SK-N-SH (cell line): ENCODE data around the gene SLC25A41. TPM values are rescaled to one million over a fixed set of nuclear protein-coding genes. Genes with fewer than 3 reads are reported as not detected.

Source experiments
- CTCF ChIA-PET: fragments of 300-600, 350-600 bp; formaldehyde crosslinking; extraction: SDS; loops from one replicate; lab custom pipeline; 2021; lab: Yijun Ruan, JAX
- POLR2A ChIA-PET: fragments of 350-600 bp; sonication (Branson Sonifier 250); formaldehyde crosslinking; extraction: SDS; loops from one replicate; lab custom pipeline; 2020; ENCODE audit warnings: antibody characterized with exemption, inconsistent platforms; lab: Yijun Ruan, JAX
- DNase-seq: peaks from one replicate; pipeline ENCODE4 v3.0.0; 2012
- H2AFZ ChIP-seq: fragments of 200-600 bp; sonication (generic); 2 replicates; pipeline ENCODE4 v1.8.1; 2016; ENCODE audit warnings: antibody characterized with exemption, mild to moderate bottlenecking, low read depth
- H3F3A ChIP-seq: fragments of 200-600 bp; sonication (generic); replicated peaks from 2 replicates; pipeline ENCODE3; 2016; ENCODE audit warnings: antibody characterized with exemption, mild to moderate bottlenecking; ENCODE audit not compliant: insufficient read depth
- H3K27ac ChIP-seq, 2 experiments: fragments of 200-500 bp in 1 of 2; fragments of 200-600 bp in 1 of 2; sonication (Bioruptor generic) in 1 of 2; sonication (generic), shearing (Covaris generic) in 1 of 2; 2 replicates each; pipeline versions ENCODE4 v1.5.1 to v1.6.1; 2014 to 2016; ENCODE audit warnings: low read depth in 2 of 2, inconsistent platforms in 1 of 2, low read length in 1 of 2, mild to moderate bottlenecking in 1 of 2, mixed read lengths in 1 of 2
- H3K27me3 ChIP-seq: fragments of 200-600 bp; sonication (generic), shearing (Covaris generic); 2 replicates; pipeline ENCODE4 v1.6.1; 2016; ENCODE audit warnings: mixed run types; ENCODE audit not compliant: insufficient read depth
- H3K36me3 ChIP-seq, 2 experiments: fragments of 200-500 bp in 1 of 2; fragments of 200-600 bp in 1 of 2; sonication (Bioruptor generic) in 1 of 2; sonication (generic) in 1 of 2; replicated peaks in 1 of 2; 2 replicates each; pipeline versions ENCODE3 to v1.5.1; 2014 to 2016; ENCODE audit warnings: low read length in 1 of 2, mild to moderate bottlenecking in 1 of 2; ENCODE audit not compliant: insufficient read depth in 2 of 2, control insufficient read depth in 1 of 2
- H3K4me1 ChIP-seq, 2 experiments: fragments of 200-500 bp in 1 of 2; fragments of 200-600 bp in 1 of 2; sonication (Bioruptor generic) in 1 of 2; sonication (generic), shearing (Covaris generic) in 1 of 2; 2 replicates each; pipeline versions ENCODE4 v1.5.1 to v1.6.1; 2014 to 2016; ENCODE audit warnings: low read depth in 1 of 2, low read length in 1 of 2, mixed run types in 1 of 2; ENCODE audit not compliant: insufficient read depth in 2 of 2, control insufficient read depth in 1 of 2
- H3K4me2 ChIP-seq: fragments of 200-600 bp; sonication (generic), shearing (Covaris generic); 2 replicates; pipeline ENCODE4 v1.6.1; 2017; ENCODE audit warnings: mixed run types
- H3K4me3 ChIP-seq, 2 experiments: fragments of 200-500 bp in 1 of 2; fragments of 200-600 bp in 1 of 2; sonication (Bioruptor generic) in 1 of 2; sonication (generic), shearing (Covaris generic) in 1 of 2; 2 replicates each; pipeline versions ENCODE4 v1.5.1 to v1.8.1; 2014 to 2016; ENCODE audit warnings: low read depth in 2 of 2, inconsistent platforms in 1 of 2, low read length in 1 of 2, mild to moderate bottlenecking in 1 of 2, mixed read lengths in 1 of 2, moderate library complexity in 1 of 2
- H3K79me2 ChIP-seq: fragments of 200-600 bp; sonication (generic); 2 replicates; pipeline ENCODE4 v1.8.1; 2017; ENCODE audit warnings: mild to moderate bottlenecking; ENCODE audit not compliant: insufficient read depth
- H3K9ac ChIP-seq: fragments of 200-600 bp; sonication (generic); 2 replicates; pipeline ENCODE4 v1.6.1; 2017; ENCODE audit warnings: mixed run types
- H3K9me2 ChIP-seq: fragments of 200-600 bp; sonication (generic); 2 replicates; pipeline ENCODE4 v1.6.1; 2017; ENCODE audit warnings: mixed run types
- H3K9me3 ChIP-seq: fragments of 200-600 bp; sonication (generic); 2 replicates; pipeline ENCODE4 v1.6.1; 2017; ENCODE audit warnings: mixed run types, mild to moderate bottlenecking, moderate library complexity
- H4K20me1 ChIP-seq: fragments of 200-600 bp; sonication (generic); 2 replicates; pipeline ENCODE4 v1.6.1; 2017; ENCODE audit warnings: mild to moderate bottlenecking, mixed run types; ENCODE audit not compliant: insufficient read depth
- EP300 ChIP-seq, 2 experiments: IDR thresholded peaks; 2 replicates each; pipeline versions ENCODE4 v1.4.0 to v1.6.1; 2012; ENCODE audit warnings: borderline replicate concordance in 1 of 2, low read depth in 1 of 2, low read length in 1 of 2
- EZH2phosphoT487 ChIP-seq: fragments of 200-600 bp; sonication (generic); IDR thresholded peaks from 2 replicates; pipeline ENCODE4 v1.6.1; 2017; ENCODE audit warnings: low read depth, mixed run types, mild to moderate bottlenecking, antibody characterized with exemption, moderate library complexity, borderline replicate concordance
- FOXJ3 ChIP-seq: sonication (generic); formaldehyde crosslinking; IDR thresholded peaks from 2 replicates; pipeline ENCODE4 v1.5.1; 2020; ENCODE audit warnings: mild to moderate bottlenecking, missing genetic modification reagents
- FOXM1 ChIP-seq: IDR thresholded peaks from 2 replicates; pipeline ENCODE4 v1.4.0; 2012; ENCODE audit warnings: low read depth, mild to moderate bottlenecking
- JUND ChIP-seq: IDR thresholded peaks from 2 replicates; pipeline ENCODE4 v1.4.0; 2012
- MEF2A ChIP-seq: IDR thresholded peaks from 2 replicates; pipeline ENCODE4 v1.4.0; 2012; ENCODE audit warnings: low read depth, borderline replicate concordance
- NRF1 ChIP-seq: IDR thresholded peaks from 2 replicates; pipeline ENCODE4 v1.6.1; 2012; ENCODE audit warnings: low read depth, mild to moderate bottlenecking, low read length
- RAD21 ChIP-seq: IDR thresholded peaks from 2 replicates; pipeline ENCODE4 v1.6.1; 2012; ENCODE audit warnings: mild to moderate bottlenecking, low read length
- RCOR1 ChIP-seq: fragments of 150-350 bp; IDR thresholded peaks from 2 replicates; pipeline ENCODE4 v1.6.1; 2017; ENCODE audit warnings: antibody characterized with exemption, low read length
- RXRA ChIP-seq: IDR thresholded peaks from 2 replicates; pipeline ENCODE4 v1.4.0; 2012; ENCODE audit warnings: low read depth, mild to moderate bottlenecking, borderline replicate concordance
- TAF1 ChIP-seq: IDR thresholded peaks from 2 replicates; pipeline ENCODE4 v1.6.1; 2012; ENCODE audit warnings: low read depth, mild to moderate bottlenecking, low read length, moderate library complexity, borderline replicate concordance
- TCF12 ChIP-seq: IDR thresholded peaks from 2 replicates; pipeline ENCODE4 v1.4.0; 2012
- TEAD4 ChIP-seq: IDR thresholded peaks from 2 replicates; pipeline ENCODE4 v1.4.0; 2012; ENCODE audit warnings: mild to moderate bottlenecking, borderline replicate concordance; ENCODE audit not compliant: insufficient read depth
- YY1 ChIP-seq: IDR thresholded peaks from 2 replicates; pipeline ENCODE4 v1.4.0; 2012; ENCODE audit warnings: low read depth, mild to moderate bottlenecking
- WGBS: methylation state at CpG from one replicate; pipeline ENCODE4 v1.1.6; 2017; ENCODE audit warnings: low lambda C conversion rate; 5-methylcytosine and 5-hydroxymethylcytosine counted together
- polyA plus RNA-seq, 3 experiments: library from polyadenylated mRNA; depleted of rRNA; stranded (reverse); fragments of >200 nt; gene quantifications; 2 replicates each; pipeline ENCODE4 v1.2.3, GENCODE V29; 2012
- TF ChIP-seq, protein P1 (sequence below): IDR thresholded peaks from 2 replicates; pipeline ENCODE4 v1.4.0; 2012; ENCODE audit warnings: low read depth, borderline replicate concordance
- TF ChIP-seq, protein P2 (sequence below): IDR thresholded peaks from 2 replicates; pipeline ENCODE4 v1.4.0; 2012; ENCODE audit warnings: low read depth
- TF ChIP-seq, protein P3 (sequence below): fragments of 150-350 bp; IDR thresholded peaks from 2 replicates; pipeline ENCODE4 v1.6.1; 2017; ENCODE audit warnings: antibody characterized with exemption, low read length, low read depth, borderline replicate concordance
- TF ChIP-seq, protein P4 (sequence below): fragments of 200-600 bp; sonication (generic); IDR thresholded peaks from 2 replicates; pipeline ENCODE4 v1.6.1; 2017; ENCODE audit warnings: antibody characterized with exemption, mild to moderate bottlenecking, moderate library complexity

Gene SLC25A41
- polyA plus RNA-seq, 1 of the 3 experiments (the other 2 are of a cell fraction): 0.12 TPM

DNA sequence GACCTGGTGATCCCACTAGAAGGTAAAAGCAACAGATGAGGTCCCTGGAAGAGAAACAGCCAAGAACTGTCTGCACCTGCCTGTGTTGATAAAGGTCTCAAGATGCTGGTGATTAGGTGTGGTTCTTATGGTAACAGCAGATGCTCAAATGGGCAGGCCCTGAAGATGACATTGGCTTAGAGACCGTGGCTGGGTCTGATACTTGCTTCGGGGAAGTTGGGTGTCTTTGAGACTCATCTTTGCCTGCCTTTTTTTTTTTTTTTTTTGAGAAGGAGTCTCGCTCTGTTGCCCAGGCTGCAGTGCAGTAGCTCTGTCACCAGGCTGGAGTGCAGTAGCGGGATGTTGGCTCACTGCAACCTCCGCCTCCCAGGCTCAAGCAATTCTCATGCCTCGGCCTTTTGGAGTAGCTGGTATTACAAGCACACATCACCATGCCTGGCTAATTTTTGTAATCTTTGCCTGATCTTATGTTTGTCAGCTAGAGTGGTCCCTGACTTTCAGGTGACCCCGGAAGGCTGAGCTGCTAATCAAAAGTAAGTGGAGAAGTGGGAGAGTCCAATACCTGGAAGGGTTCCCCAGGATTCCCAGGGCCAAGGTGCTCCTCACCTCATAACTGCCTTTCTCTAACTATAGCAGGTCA is 18.1 kb upstream of the SLC25A41 start:
- Histone ChIP-seq H3K9ac (no peak overlapping the region), H2AFZ (no peak overlapping the region), H3K9me3 (no peaks in the 10 kb centered on the region), H3K4me1 (no peaks in the 10 kb centered on the region), H3F3A (no peaks in the 10 kb centered on the region), H3K79me2 (no peaks in the 10 kb centered on the region), H3K9me2 (no peaks in the 10 kb centered on the region), H4K20me1 (no peaks in the 10 kb centered on the region), H3K36me3 (peaks cover 0 to 9% of the 10 kb centered on the region in 2 experiments), H3K27me3 (no peaks in the 10 kb centered on the region), H3K27ac (no peak overlapping the region), H3K4me2 (no peak overlapping the region), H3K4me3 (no peak overlapping the region)
- CTCF ChIA-PET: no interaction called here
- TF ChIP-seq EZH2phosphoT487 (no peak), NRF1 (no peak), FOXM1 (no peak), YY1 (no peak), EP300 (IDR thresholded peaks at IDR 0.05; ENCODE audit: borderline replicate concordance in 1 of 2, low read depth in 1 of 2, low read length in 1 of 2) (no peak), MEF2A (no peak), TEAD4 (no peak), FOXJ3 (CRISPR knock-in tag) (no peak), JUND (no peak)
- TF ChIP-seq, protein P1, sequence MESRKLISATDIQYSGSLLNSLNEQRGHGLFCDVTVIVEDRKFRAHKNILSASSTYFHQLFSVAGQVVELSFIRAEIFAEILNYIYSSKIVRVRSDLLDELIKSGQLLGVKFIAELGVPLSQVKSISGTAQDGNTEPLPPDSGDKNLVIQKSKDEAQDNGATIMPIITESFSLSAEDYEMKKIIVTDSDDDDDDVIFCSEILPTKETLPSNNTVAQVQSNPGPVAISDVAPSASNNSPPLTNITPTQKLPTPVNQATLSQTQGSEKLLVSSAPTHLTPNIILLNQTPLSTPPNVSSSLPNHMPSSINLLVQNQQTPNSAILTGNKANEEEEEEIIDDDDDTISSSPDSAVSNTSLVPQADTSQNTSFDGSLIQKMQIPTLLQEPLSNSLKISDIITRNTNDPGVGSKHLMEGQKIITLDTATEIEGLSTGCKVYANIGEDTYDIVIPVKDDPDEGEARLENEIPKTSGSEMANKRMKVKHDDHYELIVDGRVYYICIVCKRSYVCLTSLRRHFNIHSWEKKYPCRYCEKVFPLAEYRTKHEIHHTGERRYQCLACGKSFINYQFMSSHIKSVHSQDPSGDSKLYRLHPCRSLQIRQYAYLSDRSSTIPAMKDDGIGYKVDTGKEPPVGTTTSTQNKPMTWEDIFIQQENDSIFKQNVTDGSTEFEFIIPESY: no peak
- TF ChIP-seq, protein P2, sequence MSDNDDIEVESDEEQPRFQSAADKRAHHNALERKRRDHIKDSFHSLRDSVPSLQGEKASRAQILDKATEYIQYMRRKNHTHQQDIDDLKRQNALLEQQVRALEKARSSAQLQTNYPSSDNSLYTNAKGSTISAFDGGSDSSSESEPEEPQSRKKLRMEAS: no peak
- TF ChIP-seq, protein P3, sequence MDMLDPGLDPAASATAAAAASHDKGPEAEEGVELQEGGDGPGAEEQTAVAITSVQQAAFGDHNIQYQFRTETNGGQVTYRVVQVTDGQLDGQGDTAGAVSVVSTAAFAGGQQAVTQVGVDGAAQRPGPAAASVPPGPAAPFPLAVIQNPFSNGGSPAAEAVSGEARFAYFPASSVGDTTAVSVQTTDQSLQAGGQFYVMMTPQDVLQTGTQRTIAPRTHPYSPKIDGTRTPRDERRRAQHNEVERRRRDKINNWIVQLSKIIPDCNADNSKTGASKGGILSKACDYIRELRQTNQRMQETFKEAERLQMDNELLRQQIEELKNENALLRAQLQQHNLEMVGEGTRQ: no peak
- no peak for DNase-seq
- WGBS: 96% methylated on average over 6 of the region's 7 CpGs
- POLR2A ChIA-PET: no interaction called here

DNA sequence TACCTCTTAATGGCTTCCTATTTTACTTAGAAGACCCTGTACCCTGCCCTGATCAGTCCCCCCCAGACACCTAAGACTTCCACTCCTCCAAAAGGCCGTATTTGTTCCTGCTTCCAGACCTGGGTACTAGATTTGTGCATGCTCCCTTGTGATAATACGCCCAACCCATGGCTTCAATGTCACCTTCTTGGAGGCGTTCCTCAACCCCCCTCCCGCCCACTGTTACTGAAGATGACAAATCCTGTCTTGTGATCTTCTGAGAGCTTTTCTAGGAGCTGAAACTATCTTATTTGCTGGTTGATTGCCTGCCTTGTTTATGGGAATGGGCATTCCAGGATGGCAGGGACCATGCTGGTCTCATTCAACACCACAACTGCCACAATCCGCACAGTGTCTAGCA is 16.6 kb upstream of the SLC25A41 start:
- CTCF ChIA-PET: no interaction called here
- 89% methylated on average over 5 of the region's 5 CpGs for WGBS
- DNase-seq: no peak

More for the DNA sequence above, 16.6 kb upstream of the SLC25A41 start:
- Histone ChIP-seq H3K9me2 (no peaks in the 10 kb centered on the region), H3K4me1 (no peaks in the 10 kb centered on the region), H3K36me3 (peaks cover 0 to 9% of the 10 kb centered on the region in 2 experiments), H3K9ac (no peak overlapping the region), H3K9me3 (no peaks in the 10 kb centered on the region), H3K4me3 (no peak overlapping the region), H4K20me1 (no peaks in the 10 kb centered on the region), H3K27me3 (no peaks in the 10 kb centered on the region), H3K79me2 (no peaks in the 10 kb centered on the region), H3K4me2 (no peak overlapping the region), H3F3A (no peaks in the 10 kb centered on the region), H3K27ac (no peak overlapping the region), H2AFZ (no peak overlapping the region)
- TF ChIP-seq TCF12: no peak
- TF ChIP-seq RXRA: no peak
- no peak for TF ChIP-seq MEF2A
- TF ChIP-seq RCOR1: no peak
- no peak for TF ChIP-seq TAF1
- TF ChIP-seq RAD21: no peak
- no peak for TF ChIP-seq EZH2phosphoT487
- TF ChIP-seq YY1: no peak
- TF ChIP-seq, protein P4, sequence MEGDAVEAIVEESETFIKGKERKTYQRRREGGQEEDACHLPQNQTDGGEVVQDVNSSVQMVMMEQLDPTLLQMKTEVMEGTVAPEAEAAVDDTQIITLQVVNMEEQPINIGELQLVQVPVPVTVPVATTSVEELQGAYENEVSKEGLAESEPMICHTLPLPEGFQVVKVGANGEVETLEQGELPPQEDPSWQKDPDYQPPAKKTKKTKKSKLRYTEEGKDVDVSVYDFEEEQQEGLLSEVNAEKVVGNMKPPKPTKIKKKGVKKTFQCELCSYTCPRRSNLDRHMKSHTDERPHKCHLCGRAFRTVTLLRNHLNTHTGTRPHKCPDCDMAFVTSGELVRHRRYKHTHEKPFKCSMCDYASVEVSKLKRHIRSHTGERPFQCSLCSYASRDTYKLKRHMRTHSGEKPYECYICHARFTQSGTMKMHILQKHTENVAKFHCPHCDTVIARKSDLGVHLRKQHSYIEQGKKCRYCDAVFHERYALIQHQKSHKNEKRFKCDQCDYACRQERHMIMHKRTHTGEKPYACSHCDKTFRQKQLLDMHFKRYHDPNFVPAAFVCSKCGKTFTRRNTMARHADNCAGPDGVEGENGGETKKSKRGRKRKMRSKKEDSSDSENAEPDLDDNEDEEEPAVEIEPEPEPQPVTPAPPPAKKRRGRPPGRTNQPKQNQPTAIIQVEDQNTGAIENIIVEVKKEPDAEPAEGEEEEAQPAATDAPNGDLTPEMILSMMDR: no peak
- POLR2A ChIA-PET: no interaction called here
